Left renal pelvis (tissue), 4 donors: ENCODE data around the gene ATRNL1. TPM values are rescaled to one million over a fixed set of nuclear protein-coding genes. Genes with fewer than 3 reads are reported as not detected.

Source experiments
- DNase-seq, 4 donors: peaks; one replicate each; pipeline ENCODE4 v3.0.0-alpha.2; 2013; ENCODE audit warnings: low read depth in 4 of 4, low spot score in 3 of 4
- polyA plus RNA-seq, 4 donors: library from polyadenylated mRNA; unstranded; fragments of 120-200 nt; gene quantifications; one replicate each; pipeline ENCODE4 v1.2.1, GENCODE V29; 2013; ENCODE audit not compliant: insufficient read length in 4 of 4

The ATRNL1 gene
- polyA plus RNA-seq, 4 donors = 20.9 to 38.8 (median 26.8) TPM

- DNase-seq = no peak
Measured at GRCh38 chr10:115939101-115939854, 846.1 kb downstream of the ATRNL1 start.

- no peak for DNase-seq
Measured at GRCh38 chr10:115941361-115941771, 848.2 kb downstream of the ATRNL1 start.

- no peak for DNase-seq
Measured at GRCh38 chr10:115942101-115942500, 848.9 kb downstream of the ATRNL1 start.

GRCh38 chr10:115944538-115944937 lies 851.4 kb downstream of the ATRNL1 start:
- no peak for DNase-seq

- no peak for DNase-seq
Measured at GRCh38 chr10:115945701-115946445, 852.7 kb downstream of the ATRNL1 start.

- DNase-seq = no peak
Measured at GRCh38 chr10:115947104-115947503, 853.9 kb downstream of the ATRNL1 start.

GRCh38 chr10:115948465-115948864 lies 855.3 kb downstream of the ATRNL1 start:
- no peak for DNase-seq

- no peak for DNase-seq
Measured at GRCh38 chr10:115949282-115949844, 856.2 kb downstream of the ATRNL1 start.

- no peak for DNase-seq
Measured at GRCh38 chr10:115950320-115950719, 857.2 kb downstream of the ATRNL1 start.

GRCh38 chr10:115951242-115951641 lies 858.1 kb downstream of the ATRNL1 start:
- no peak for DNase-seq

- DNase-seq = no peak
Measured at GRCh38 chr10:115953281-115953680, 860.1 kb downstream of the ATRNL1 start.

GRCh38 chr10:115953968-115954367 lies 860.8 kb downstream of the ATRNL1 start:
- DNase-seq = no peak

GRCh38 chr10:115956225-115957011 lies 863.3 kb downstream of the ATRNL1 start:
- no peak for DNase-seq

- no peak for DNase-seq
Measured at GRCh38 chr10:115957012-115957399, 863.8 kb downstream of the ATRNL1 start.

GRCh38 chr10:115957786-115958442 lies 864.7 kb downstream of the ATRNL1 start:
- no peak for DNase-seq

GRCh38 chr10:115963848-115964247 lies 870.7 kb downstream of the ATRNL1 start:
- DNase-seq = no peak

- DNase-seq = no peak
Measured at GRCh38 chr10:115964827-115965226, 871.7 kb downstream of the ATRNL1 start.

GRCh38 chr10:115965376-115965775 lies 872.2 kb downstream of the ATRNL1 start:
- no peak for DNase-seq

GRCh38 chr10:115968236-115968635 lies 875.1 kb downstream of the ATRNL1 start:
- DNase-seq = no peak

- DNase-seq = no peak
Measured at GRCh38 chr10:115969591-115969990, 876.4 kb downstream of the ATRNL1 start.
